Right lobe of liver (tissue), 6 donors: ENCODE results near the gene THBS3. TPM values are rescaled to one million over a fixed set of nuclear protein-coding genes. Genes with fewer than 3 reads are reported as not detected.

Experiments
- ATAC-seq, 4 donors: fragments of 200-7000 bp; cut with Tn5 transposase; one replicate each; pipeline ENCODE4 v1.9.1; 2020; ENCODE audit warnings: mild to moderate bottlenecking in 4 of 4, moderate library complexity in 4 of 4
- DNase-seq, 3 donors: peaks; one replicate each; pipeline ENCODE4 v3.0.0-alpha.2; 2020
- H3K27ac ChIP-seq, 3 donors: fragments of 200-600 bp; one replicate each; pipeline ENCODE4 v1.8.0; 2022
- H3K27me3 ChIP-seq, 2 donors: fragments of 200-600 bp; one replicate each; pipeline ENCODE4 v1.8.0; 2022
- H3K36me3 ChIP-seq, 4 donors: fragments of 200-600 bp; sonication (generic) in 1 of 4; one replicate each; pipeline versions ENCODE4 v1.5.1 to v1.8.0; 2017 to 2022; ENCODE audit warnings: control low read depth in 1 of 4
- H3K4me1 ChIP-seq, 4 donors: fragments of 200-600 bp; sonication (generic) in 1 of 4; one replicate each; pipeline versions ENCODE4 v1.5.1 to v1.8.0; 2017 to 2022; ENCODE audit warnings: control low read depth in 1 of 4
- H3K4me3 ChIP-seq, 3 donors: fragments of 200-600 bp; one replicate each; pipeline ENCODE4 v1.8.0; 2022
- H3K9me3 ChIP-seq, 4 donors: fragments of 200-600 bp; sonication (generic) in 1 of 4; one replicate each; pipeline versions ENCODE4 v1.5.1 to v1.8.0; 2017 to 2022; ENCODE audit warnings: control low read depth in 1 of 4
- CTCF ChIP-seq, 4 donors: fragments of 200-600 bp in 3 of 4; fragments of 450-650 bp in 1 of 4; IDR thresholded peaks; one replicate each; pipeline versions ENCODE4 v1.5.1 to v1.8.0; 2016 to 2022; ENCODE audit warnings: antibody characterized with exemption in 4 of 4, mild to moderate bottlenecking in 2 of 4
- POLR2A ChIP-seq: fragments of 450-650 bp; IDR thresholded peaks from one replicate; pipeline ENCODE4 v1.6.1; 2017; ENCODE audit warnings: antibody characterized with exemption, mild to moderate bottlenecking
- WGBS: methylation state at CpG from one replicate; pipeline ENCODE4 v1.1.6; 2018; ENCODE audit warnings: low coverage, low lambda C conversion rate; ENCODE audit not compliant: insufficient coverage; ENCODE audit errors: missing lambda C conversion rate; 5-methylcytosine and 5-hydroxymethylcytosine counted together
- intact Hi-C, 2 donors: fragments of 100-400 bp; cut with DNase I; formaldehyde crosslinking; loops; one replicate each; pipeline versions ENCODE4 v1.11.2 to v1.14.1; 2022
- total RNA-seq, 6 experiments: library from RNA; depleted of rRNA in 2 of 6; stranded (reverse); fragments of >200 nt in 2 of 6; fragmentation: NEBNext Ultra II Directional in 3 of 6; extraction: Animal tissue kit (Norgen Biotek cat#: 25700) in 3 of 6; gene quantifications; one replicate each; pipeline versions ENCODE4 v1.1.0 to v1.2.4, GENCODE V29; 2016 to 2023
- donor health status: DM: no; HTN: yes; CAD: no.
- donor health status: DM: no; HTN: no; CAD: no.
- donor health status: DM: no; HTN: no; CAD: no.
- donor health status: DM: no; HTN: yes; CAD: no.
- donor health status: DM: no; HTN: yes; CAD: no.

THBS3 gene
- total RNA-seq, 6 experiments from 2014 or later: 4.0 to 14.4 (median 10.5) TPM

- Histone ChIP-seq H3K27ac (no peak overlapping the region), H3K27me3 (no peaks in the 10 kb centered on the region), H3K36me3 (no peaks in the 10 kb centered on the region), H3K4me1 (no peaks in the 10 kb centered on the region), H3K9me3 (no peaks in the 10 kb centered on the region), H3K4me3 (no peak overlapping the region)
- ATAC-seq: no peak
- no CpG with 5 or more reads among the region's 5 CpGs for WGBS
- no peak for DNase-seq
- no peak for TF ChIP-seq POLR2A
- no peak for TF ChIP-seq CTCF (IDR thresholded peaks at IDR 0.05)
- intact Hi-C loops: no loop called here
These were observed 6.8 kb downstream of the THBS3 start for GRCh38 chr1:155200920-155201319.

- Histone ChIP-seq H3K36me3 (no peaks in the 10 kb centered on the region), H3K27ac (no peak overlapping the region), H3K27me3 (no peaks in the 10 kb centered on the region), H3K9me3 (no peaks in the 10 kb centered on the region), H3K4me3 (no peak overlapping the region), H3K4me1 (peaks cover 0 to 3% (median 0%) of the 10 kb centered on the region in 4 donors)
- intact Hi-C loops: no loop called here
- DNase-seq: no peak
- no peak for ATAC-seq
- TF ChIP-seq CTCF (IDR thresholded peaks at IDR 0.05): no peak
- TF ChIP-seq POLR2A: no peak
- WGBS: 81% methylated on average over 3 of the region's 4 CpGs
These were observed 7.9 kb downstream of the THBS3 start for GRCh38 chr1:155199792-155200191.

- H3K4me3 ChIP-seq: no peak overlapping the region
- ATAC-seq (no peak), DNase-seq (no peak)
- H3K9me3 ChIP-seq: no peaks in the 10 kb centered on the region
- WGBS: 85% methylated on average over 2 of the region's 3 CpGs
- intact Hi-C loops: no loop called here
- no peaks in the 10 kb centered on the region for H3K27me3 ChIP-seq
- H3K27ac ChIP-seq: no peak overlapping the region
- H3K36me3 ChIP-seq: no peaks in the 10 kb centered on the region
- TF ChIP-seq CTCF (IDR thresholded peaks at IDR 0.05) (no peak), POLR2A (no peak)
- peaks cover 0 to 16% (median 2%) of the 10 kb centered on the region in 4 donors for H3K4me1 ChIP-seq
These were observed 9.2 kb downstream of the THBS3 start for GRCh38 chr1:155198547-155198906.

- DNase-seq (no peak), ATAC-seq (no peak)
- H3K4me1 ChIP-seq: peaks cover 0 to 20% (median 2%) of the 10 kb centered on the region in 4 donors
- no peak for TF ChIP-seq CTCF (IDR thresholded peaks at IDR 0.05)
- TF ChIP-seq POLR2A: no peak
- intact Hi-C loops: no loop called here
- no peaks in the 10 kb centered on the region for H3K9me3 ChIP-seq
- H3K36me3 ChIP-seq: no peaks in the 10 kb centered on the region
- no peaks in the 10 kb centered on the region for H3K27me3 ChIP-seq
- 76% methylated on average over 4 of the region's 15 CpGs for WGBS
- no peak overlapping the region for H3K27ac ChIP-seq
- H3K4me3 ChIP-seq: no peak overlapping the region
These were observed 9.7 kb downstream of the THBS3 start for GRCh38 chr1:155197901-155198546.
